Eye (tissue), 1 donor: ENCODE data around the gene PSMB11.
A peak's percentile ranks its signal among the peaks of the same experiment; 100 is the strongest.

Experiments used
- DNase-seq: peaks from one replicate; pipeline ENCODE4 v3.0.0-alpha.2; 2015

Gene PSMB11

DNA sequence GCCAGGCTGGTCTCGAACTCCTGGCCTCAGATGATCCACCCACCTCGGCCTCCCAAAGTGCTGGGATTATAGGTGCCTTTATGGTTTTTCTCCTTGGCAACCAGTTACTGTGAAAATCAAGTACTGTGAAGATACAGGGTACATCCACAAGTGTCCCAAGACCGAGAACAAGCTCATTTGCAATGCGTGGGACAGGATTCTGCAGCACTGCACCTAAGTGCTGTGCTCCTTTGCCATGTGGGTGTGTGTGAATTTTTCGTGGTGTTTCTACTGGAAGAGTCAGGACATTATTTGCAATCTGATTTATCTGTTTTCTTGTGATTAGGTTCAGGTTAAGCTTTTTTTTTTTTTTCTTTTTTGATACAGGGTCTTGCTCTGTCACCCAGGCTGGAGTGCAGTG lies 24.9 kb upstream of the PSMB11 start:
- DNase-seq, result no peak

- DNase-seq, result no peak
These were observed 23.9 kb upstream of the PSMB11 start for GRCh38 chr14:23018107-23018506.

- no peak for DNase-seq
These were observed 21.6 kb upstream of the PSMB11 start for GRCh38 chr14:23020143-23021128.

GRCh38 chr14:23021434-23021833 lies 20.6 kb upstream of the PSMB11 start:
- DNase-seq, result peak; percentile 88

DNA sequence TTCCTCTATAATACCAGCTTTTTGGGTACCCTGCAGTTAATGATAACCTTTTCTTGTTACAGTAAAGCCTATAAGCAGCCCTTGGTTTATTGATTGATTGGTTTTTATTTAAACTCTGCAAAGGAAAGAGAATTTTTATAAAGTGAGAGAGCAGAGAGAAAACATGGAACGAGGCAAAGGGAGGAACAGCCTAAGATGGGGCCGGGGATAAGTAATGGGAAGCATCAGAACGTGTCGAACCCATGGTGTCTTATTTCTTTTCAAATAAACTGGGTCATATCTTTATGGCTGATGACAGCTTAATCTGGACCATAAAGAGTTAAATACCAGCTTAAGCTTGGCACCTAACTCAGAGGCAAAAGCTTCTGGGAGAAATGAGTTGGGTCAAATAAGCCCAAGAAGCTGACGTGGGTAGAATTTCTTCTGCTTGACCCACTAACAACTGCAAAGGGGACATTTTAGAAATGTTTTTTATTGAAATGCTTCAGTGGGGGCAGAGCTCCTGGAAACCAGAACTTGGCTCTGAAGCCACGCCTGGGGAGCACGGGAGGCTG lies 20.0 kb upstream of the PSMB11 start:
- peak; percentile 44 for DNase-seq

DNA sequence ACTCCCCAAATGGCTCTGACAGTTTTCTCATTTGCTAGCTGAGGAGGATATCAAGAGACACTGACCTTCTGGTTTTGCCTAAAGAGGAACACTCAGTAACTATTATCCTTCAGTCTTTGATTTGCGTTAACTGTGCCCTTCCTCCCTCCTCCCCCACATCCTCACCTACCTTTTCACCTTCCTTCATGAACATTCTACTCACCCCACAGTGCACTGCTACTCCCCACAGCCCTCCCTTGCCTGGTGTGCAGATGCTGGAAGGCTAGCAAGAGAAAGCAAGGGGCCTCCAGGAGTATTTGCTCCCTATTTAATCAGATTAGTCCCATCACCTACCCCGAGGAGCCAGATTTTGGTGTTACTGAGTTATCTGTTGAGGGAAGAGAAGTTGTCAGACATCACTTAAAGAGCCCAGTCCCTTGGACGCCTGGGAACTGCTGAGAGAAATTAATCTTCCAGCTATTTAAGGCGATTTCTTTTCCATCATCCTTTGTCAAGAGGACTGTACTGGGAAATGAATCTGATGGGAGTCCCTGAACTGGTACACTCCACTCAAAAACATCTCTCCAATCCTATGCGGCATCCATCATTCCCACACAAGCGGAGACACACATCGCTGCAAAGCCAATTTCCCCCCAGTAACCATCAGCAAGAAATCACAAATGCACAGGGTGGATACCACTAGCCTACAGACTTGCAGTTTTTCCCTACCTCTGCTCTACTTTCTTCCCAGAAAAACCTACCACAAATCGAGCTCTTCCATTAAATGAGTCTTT lies 18.8 kb upstream of the PSMB11 start:
- no peak for DNase-seq

DNA sequence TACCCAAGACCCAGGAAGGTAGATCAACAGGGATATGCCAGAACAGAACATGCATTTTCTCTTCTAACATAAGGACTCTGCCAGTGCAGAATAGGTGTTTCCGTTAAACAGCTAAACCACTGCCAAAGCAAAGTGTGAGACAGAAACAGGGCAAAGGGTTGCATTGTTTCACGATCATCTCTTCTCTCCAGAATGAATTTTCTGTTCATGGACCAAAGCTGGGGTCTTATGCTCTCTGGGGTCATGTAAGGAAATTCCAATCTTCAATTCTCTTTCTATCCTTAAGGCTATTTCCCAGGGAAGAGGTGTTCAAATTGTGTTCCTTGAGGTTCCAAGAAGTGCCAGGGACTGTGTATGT lies 18.2 kb upstream of the PSMB11 start:
- no peak for DNase-seq

GRCh38 chr14:23024612-23025075 lies 17.4 kb upstream of the PSMB11 start:
- DNase-seq, result no peak

DNA sequence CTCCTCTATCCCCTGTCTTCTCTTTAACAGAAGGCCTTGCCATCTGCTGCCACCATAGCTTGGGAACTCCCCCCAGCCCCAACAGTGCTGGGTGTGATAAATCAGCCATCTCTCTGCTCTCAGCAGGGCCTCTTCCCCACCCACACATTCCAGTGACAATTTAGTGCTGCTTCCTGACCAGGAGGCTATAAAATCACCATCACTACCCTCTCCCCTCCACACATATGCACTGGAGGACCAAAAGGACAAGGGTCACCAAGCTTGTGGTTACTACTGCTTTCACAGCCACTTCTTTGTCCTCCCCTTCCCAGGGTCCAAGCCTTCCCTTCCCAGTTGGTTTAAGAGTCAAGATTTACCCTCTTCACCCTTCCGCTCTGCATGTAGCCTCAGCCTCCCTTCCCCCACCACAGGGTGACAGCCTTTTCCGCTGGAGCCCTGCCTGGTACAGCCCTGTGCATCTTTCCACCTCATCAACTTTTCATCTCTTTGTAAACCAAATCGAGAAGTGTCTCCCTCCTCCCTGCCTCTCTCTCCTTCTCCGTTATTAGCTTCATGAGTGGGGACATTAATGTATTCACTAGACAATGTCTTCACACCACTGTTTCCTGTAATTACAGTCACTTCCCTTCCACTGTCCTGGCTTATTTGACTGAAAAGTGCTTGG lies 16.7 kb upstream of the PSMB11 start:
- peak; percentile 70 for DNase-seq

DNA sequence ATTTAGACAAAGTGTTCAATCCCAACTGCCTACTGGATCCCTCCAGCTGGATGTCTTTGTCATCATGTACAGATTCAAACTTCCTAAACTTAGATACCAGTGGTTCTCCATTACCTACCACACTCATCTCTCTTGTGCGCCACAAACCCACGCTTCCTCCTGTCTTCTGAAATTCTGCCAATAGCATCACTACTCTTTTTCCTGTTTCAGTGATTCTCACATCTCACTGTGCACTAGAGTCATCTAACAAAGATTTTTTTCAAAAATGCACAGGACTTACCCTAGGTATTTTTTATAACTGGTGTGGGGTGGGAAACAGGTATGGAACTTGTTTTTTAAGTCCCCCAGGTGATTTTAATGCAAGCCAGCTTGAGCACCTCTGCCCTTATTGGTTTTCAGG lies 13.2 kb upstream of the PSMB11 start:
- DNase-seq, result no peak

DNA sequence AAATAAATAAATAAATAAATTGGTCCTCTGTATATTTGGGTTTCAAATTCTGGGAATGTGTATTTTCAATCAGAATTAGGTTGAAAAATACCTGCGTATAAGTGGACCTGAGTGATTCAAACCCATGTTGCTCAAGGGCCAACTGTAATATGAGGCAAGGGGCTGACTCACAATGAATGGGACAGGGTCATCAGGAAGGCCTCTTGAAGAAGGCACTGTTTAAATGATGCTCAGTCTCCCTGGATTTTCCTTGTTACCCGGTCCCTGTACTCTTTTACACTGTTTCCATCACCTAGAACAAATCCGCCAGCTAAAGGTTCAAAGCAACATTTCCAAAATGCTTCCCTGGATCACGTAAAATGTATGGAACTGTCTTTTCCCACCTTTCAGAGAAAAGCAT lies 11.1 kb upstream of the PSMB11 start:
- no peak for DNase-seq

GRCh38 chr14:23033251-23033727 lies 8.7 kb upstream of the PSMB11 start:
- no peak for DNase-seq

DNA sequence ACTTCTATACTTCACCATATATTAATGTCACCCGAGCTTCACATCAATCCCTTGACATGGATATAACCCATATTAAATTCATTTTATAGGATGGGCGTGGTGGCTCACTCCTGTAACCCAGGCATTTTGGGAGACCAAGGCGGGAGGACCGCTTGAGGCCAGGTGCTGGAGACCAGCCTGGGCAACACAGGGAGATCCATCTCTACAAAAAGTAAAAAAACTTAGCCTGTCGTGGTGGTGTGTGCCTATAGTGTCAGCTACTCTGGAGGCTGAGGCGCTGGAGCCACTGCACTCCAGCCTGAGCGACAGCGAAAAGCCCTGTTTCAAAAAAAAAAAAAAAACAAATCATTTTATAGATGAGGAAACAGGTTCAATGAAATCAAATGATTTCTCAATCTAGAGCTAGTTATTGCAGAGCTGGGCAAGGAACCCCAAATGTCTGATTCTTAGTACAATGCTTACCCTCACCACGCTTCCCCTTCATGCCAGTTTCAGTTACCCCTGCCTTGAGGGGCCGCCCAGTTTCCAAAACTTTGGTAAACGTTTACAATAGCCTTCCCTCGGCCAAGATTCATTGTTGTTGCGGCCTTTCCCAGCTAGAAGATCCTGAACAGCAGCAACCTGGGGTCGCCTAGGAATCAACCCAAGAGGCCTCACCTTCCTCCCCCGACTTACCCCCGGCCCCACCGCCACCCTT lies 8.1 kb upstream of the PSMB11 start:
- DNase-seq, result no peak

DNA sequence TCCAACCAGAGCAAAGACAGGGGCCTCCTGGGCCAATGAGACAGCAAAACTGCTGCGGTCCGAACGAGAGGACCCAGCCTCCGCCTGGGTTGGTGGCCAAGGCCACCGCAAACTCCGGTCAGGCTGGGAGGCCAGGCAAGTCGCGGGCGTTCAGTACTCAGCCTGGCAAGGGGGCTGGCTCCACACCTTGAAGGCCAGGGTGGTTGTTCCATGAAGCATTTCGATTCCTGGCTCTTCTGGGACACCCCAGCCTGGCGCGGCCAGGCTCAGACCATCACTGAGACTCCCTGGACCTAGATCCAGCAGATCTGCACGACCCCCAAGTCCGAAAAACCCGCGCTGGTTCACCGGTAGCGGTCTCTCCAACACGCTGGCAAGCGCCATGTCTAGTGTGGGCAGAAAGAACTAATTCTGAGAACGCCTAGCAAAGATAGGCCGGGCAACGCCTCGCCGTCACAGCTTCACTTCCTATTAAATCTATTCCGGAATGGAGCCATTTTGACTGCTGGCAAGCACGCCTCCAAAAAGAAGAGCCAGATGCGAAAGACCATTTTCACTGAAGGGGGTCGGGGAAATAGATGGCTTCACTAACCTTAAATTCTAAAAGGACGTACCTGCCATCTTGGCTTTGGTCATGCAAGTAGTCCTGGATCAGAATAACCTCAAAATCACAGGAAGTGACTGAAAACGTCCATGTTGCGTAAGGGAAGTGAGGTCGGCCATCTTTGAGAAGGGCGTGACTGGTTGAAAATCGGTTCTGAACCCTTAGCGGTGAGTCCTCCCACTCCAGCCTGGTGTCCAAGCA lies 7.3 kb upstream of the PSMB11 start, which contains the start of gene PSMB5:
Gene PSMB5 (minus strand): TSS at position 403 of the 805 bp plus-strand sequence. CDS start 19 bp downstream, at position 384.
- peak; percentile 98 for DNase-seq

DNA sequence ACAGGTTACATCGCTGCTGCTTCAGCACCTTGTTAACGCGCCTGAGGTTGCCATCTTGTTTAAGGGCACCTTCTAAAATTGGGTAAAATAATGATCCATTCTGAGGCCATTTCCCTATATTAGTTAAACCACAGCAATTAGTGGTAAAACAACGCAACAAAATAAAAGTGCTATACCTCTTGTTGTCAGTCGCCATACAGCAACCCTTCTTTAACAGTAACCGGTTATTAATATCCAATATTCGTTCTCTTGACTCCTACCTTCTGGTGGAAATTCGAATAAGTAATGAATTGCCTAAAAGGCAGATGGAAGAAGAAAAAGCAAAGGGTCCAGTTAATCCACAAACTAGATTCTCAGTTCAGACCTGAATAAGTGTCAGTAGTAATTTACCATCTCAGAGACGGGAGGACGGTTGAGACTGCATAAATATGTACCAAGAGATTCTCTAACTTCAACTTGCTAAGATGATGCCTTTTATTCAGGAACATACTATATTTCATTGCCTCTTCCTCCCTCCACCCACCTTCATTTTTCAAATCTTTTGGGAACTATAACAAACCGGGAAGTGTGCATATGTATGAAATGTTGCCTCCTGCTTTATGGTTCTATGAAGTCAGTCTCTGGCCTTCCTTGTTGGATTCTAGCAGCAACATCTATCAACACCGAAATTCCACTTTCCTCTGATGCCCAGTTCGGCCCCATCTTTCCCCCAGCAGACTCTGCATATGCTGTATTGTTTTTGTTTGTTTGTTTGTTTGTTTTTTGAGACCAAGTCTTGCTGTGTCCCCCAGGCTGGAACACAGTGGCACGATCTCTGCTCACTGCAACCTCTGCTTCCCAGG lies 6.5 kb upstream of the PSMB11 start:
- no peak for DNase-seq

DNA sequence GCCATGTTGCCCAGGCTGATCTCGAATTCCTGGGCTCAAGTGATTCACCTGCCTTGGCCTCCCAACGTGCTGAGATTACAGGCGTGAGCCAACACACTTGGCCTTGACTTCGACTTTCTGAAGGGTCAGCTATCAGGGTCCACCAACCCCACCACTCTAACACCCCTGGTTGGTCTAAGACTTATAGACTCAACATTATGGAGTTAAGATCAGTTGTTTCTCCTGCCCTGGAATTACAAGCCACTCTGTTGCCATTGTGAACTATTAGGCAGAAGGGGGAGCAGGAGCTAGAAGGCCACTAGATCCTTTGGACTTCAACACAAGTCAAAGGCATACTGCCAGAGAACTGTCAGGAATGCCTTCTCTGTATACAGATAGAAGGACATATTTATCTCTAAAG lies 1.9 kb upstream of the PSMB11 start:
- DNase-seq, result no peak

- DNase-seq, result no peak
These were observed 283 bp upstream of the PSMB11 start for GRCh38 chr14:23041729-23042128.

DNA sequence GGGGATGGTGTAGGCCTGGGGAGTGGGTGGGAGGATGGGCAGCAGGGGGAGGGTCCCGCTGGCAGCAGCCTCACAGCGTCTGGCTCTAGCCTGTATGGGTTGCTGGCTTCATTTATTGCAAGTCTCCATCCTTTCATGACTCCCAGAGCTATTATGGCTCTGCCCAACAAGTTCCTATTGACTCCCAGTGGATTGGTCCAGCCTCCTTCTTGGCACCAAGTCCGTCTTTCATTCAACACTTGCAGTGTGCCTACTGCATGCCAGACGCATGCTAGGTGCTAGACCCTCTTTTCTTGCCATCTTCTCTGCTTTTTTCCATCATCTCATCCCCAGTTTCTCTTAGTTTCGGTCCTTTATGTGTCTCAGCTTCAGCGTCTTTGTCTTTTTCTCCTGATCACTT lies 1.1 kb downstream of the PSMB11 start:
- no peak for DNase-seq

DNA sequence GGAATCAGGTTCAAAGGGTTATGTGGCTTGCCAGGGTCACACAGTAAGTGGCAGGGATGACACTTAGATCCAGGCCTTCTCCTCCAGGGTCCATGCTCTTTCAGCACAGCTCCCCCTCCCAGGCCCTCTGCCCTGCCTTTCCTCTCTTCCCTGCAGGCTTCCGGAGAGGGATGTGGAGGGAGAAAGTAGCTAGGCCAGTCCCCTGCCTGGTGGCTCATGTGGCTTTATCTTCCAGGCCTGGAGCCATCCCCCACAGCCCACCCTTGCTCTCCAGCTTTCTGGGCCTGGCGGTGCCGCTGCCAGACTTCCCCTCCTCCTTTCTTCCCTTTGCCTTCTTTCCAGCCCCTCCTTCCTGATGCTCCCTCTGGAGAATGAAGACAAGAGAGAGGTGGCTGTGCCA lies 1.7 kb downstream of the PSMB11 start:
- DNase-seq, result no peak

DNA sequence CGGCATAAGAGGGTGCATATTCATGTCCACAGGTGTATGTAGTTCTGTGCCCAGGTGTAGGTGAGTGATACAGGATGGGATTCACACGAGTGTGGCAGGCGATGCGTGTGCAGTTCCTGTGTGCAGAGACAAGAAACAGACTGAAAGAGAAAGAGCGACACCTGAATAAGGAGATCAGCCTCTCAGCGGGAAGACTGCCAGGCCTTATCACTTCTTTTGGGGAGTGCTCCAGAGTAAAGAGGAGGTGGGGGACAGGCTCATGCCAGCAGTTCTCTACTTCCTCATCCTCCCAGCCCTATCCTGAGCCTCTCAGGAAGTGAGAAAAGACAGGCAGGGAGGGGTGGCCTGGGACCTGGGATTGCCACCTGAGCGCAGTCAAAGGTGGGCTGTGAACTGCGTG lies 2.8 kb downstream of the PSMB11 start:
- no peak for DNase-seq
